ENCODE data around the gene USP28.
"Not testable (repeated sequence)": the region's sequence is repeated elsewhere in the genome, so short reads cannot be mapped to it uniquely, and the experiment has no call there.

Gene USP28

GRCh38 chr11:113835306-113835705, 40.1 kb downstream of the USP28 start:
- DNase-seq (ENCODE audit: low read depth), result no peak

DNA sequence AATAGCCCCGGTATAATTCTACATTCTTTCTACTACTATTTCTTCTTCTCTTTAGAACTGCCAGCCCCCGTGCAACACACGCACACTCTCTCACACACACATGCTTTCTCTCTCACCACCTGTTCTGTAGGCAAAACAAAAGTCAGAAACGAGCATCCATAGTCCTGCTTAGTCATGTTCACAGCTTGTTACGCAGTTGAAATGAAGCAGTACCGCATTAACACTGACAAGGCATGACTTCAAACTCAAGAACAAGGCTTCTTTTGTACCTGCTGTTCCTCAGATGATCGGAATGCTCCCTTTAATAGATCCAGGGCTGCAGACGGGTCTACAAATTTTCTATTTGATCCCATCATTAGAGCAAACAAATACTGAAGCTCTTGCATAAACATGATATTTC, 42.2 kb downstream of the USP28 start:
- no peak for DNase-seq (ENCODE audit: low read depth)

DNA sequence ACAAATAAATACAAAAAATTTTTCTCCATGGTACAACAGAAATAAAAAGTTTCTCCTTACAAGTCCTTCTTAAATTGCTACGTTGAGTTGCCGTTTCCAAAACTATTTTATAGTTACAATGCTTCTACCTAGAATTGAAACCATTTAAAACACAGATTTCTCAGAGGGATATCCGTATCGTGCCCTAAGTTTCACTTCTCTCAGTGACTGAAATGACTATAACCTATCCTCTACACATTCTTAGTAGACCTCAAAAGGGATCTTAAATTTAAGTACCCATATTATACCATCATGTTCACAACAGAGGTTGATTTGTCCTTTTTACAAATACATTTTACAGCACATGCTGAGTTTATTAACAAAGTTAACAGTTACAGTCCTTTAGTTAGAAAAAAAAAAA, 44.1 kb downstream of the USP28 start:
- DNase-seq (ENCODE audit: low read depth), result no peak

- DNase-seq (ENCODE audit: low read depth), result no peak
Observed at GRCh38 chr11:113829751-113830150, 45.6 kb downstream of the USP28 start.

- DNase-seq (ENCODE audit: low read depth), result no peak
Observed at GRCh38 chr11:113828191-113828590, 47.2 kb downstream of the USP28 start.

GRCh38 chr11:113827477-113827876, 47.9 kb downstream of the USP28 start:
- no peak for DNase-seq (ENCODE audit: low read depth)

- peak; percentile 12 for DNase-seq (ENCODE audit: low read depth)
Observed at GRCh38 chr11:113818426-113818825, 56.9 kb downstream of the USP28 start.

GRCh38 chr11:113817626-113818025, 57.7 kb downstream of the USP28 start:
- no peak for DNase-seq (ENCODE audit: low read depth)

- peak; percentile 51 for DNase-seq (ENCODE audit: low read depth)
Observed at GRCh38 chr11:113817162-113817561, 58.2 kb downstream of the USP28 start.

DNA sequence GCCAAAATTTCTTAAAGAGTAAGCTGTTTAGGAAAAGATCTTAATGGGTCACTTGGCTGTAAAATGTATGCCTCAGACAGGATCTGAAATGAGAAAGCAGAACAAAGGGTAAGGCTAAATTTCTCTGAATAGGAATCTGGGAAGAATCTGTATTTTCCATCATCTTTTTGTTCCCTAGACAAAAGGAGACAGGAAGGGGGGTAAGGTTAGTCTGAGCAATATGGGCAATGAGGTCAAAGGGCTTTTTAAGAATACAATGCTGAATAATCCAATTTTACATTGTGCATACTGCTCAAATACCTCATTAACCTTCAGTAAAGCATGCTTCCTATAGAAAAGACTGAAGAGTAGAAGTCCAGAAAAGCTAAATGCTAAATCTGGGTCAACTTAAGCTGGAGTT, 61.2 kb downstream of the USP28 start:
- DNase-seq (ENCODE audit: low read depth), result no peak

DNA sequence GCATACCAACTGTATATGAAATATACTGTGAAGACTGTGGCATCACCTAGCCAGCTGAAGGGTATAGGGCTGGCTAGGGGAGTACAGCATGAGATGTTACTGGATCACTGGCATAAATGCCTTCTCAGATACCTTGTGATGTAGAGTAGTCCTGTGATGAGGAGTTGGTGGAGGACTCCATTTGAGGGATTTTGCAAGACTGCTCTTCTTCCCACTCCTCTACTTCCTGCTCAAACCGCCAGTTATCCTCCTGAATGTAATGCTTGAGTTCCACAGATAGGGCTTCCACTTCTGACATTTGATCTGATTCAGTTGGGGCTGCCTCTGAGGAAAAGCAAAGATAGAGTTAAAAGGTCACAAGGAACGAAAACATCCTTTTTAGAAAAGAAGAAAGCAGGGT, 66.4 kb downstream of the USP28 start:
- DNase-seq (ENCODE audit: low read depth), result no peak

- DNase-seq (ENCODE audit: low read depth), result peak; percentile 39
Observed at GRCh38 chr11:113806406-113806805, 69.0 kb downstream of the USP28 start.

GRCh38 chr11:113805640-113806039, 69.7 kb downstream of the USP28 start:
- peak; percentile 36 for DNase-seq (ENCODE audit: low read depth)

GRCh38 chr11:113802621-113803020, 72.8 kb downstream of the USP28 start:
- DNase-seq (ENCODE audit: low read depth), result no peak

- DNase-seq (ENCODE audit: low read depth), result peak; percentile 42
Observed at GRCh38 chr11:113796663-113797259, 78.6 kb downstream of the USP28 start.

DNA sequence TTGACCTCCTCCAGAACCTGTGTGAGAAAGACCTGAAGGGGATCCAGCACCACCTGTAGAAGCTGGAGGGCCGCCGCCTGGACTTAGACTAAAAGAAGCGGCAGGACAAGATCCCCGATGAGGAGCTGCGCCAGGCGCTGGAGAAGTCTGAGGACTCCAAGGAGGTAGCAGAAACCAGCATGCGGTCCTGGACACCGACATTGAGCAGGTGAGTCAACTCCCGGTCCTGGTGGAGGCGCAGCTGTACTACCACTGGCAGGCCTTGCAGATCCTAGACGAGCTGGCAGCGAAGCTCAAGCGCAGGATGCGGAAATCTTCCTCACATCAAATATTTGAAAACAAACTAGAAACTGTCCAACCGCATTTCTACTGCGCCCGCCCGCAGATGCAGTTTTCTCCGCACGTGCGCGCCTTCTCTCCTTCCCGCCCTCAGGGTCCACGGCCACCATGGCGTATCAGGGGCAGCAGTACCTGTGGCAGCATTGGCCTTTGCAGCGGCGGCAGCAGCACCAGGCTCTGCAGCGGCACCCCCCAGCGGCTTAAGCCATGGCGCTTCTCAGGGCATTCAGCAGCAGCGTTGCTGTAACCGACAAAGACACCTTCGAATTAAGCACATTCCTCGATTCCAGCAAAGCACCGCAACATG, 85.6 kb downstream of the USP28 start:
- DNase-seq (ENCODE audit: low read depth), result no peak

DNA sequence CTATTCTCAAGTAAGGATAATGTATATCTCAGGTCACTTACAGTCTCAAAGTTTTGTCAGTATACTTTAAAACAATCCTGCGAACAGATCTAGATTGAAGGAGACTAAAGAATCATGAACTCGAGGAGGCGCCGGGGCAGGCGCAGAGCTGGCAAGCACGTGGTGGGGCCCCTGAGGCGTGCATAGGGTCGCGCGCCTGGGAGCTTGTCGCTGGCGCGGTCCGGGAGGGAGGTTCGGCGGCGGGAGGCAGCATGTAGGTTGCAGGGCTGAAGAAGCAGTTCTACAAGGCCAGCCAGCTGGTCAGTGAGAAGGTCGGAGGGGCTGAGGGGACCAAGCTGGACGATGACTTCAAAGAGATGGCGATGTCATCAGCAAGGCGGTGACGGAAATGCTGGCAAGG, 86.4 kb downstream of the USP28 start:
- not testable (repeated sequence) for DNase-seq (ENCODE audit: low read depth)

DNA sequence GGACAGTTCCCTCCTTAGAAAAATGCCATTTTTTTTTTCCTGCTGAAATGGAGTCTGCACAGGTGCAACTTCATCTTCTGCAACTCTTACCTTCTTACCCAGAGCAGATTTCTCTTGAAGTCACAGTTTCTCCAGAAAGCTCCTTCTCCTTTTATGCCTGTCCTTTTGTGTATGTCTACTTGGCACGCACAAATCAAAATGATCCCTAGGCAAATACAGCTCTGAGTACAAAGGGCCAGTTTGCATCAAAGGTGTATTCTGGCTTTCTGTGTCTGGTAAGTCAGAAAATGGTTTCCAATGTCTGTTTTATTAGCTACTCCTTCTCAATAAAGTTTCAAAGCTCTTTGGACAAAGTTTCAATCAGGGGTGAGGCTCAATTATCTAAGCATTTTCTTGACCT, 93.2 kb downstream of the USP28 start:
- no peak for DNase-seq (ENCODE audit: low read depth)

DNA sequence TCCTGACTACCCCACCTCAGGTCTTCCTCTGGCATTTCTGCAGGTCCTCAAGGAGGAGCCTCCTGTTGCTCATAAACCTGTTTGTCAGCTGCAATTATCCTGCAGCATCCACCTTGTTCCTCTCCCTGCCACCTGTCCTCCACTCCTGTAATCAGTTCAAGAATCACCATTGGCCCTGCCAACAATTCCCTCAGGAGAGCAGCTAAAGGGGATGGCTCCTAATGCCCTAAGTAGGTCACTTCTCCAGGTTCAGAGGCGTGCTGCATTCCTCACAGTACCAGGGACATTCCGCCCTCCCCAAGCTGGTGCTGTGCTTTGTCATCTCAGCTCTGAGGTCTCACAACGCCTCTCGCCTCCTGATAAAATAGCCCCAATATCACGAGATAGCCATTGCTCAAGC, 93.7 kb downstream of the USP28 start:
- no peak for DNase-seq (ENCODE audit: low read depth)

- DNase-seq (ENCODE audit: low read depth), result no peak
Observed at GRCh38 chr11:113779496-113779895, 95.9 kb downstream of the USP28 start, which contains the start of gene CLDN25. CLDN25 (plus strand) TSS chr11:113779796; CDS start chr11:113779796, 0 bp downstream.

GRCh38 chr11:113778111-113778910, 97.1 kb downstream of the USP28 start:
- DNase-seq (ENCODE audit: low read depth), result peak; percentile 30

GRCh38 chr11:113774174-113774503, 101.2 kb downstream of the USP28 start:
- no peak for DNase-seq (ENCODE audit: low read depth)

Measured in iris pigment epithelial cell (primary cell).